ENCODE results near the gene HM13.
A peak's percentile ranks its signal among the peaks of the same experiment; 100 is the strongest.

The HM13 gene

DNA sequence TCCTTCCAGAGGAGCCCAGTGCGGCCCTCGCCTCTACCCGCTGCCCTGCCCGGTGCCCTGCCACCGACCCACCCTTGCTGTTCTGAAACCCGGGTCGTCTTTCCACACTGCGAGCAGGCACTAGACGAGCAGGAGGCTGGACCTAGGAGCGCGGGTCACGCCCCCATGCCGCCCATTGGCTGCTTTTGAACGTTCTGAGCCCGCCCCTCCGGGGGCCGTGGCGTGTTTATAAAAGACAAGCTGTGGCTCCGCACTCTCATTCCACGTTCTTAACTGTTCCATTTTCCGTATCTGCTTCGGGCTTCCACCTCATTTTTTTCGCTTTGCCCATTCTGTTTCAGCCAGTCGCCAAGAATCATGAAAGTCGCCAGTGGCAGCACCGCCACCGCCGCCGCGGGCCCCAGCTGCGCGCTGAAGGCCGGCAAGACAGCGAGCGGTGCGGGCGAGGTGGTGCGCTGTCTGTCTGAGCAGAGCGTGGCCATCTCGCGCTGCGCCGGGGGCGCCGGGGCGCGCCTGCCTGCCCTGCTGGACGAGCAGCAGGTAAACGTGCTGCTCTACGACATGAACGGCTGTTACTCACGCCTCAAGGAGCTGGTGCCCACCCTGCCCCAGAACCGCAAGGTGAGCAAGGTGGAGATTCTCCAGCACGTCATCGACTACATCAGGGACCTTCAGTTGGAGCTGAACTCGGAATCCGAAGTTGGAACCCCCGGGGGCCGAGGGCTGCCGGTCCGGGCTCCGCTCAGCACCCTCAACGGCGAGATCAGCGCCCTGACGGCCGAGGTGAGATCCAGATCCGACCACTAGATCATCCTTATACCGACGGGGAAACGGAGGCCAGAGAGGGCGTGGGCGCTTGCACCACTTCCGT lies 91.0 kb downstream of the HM13 start, which contains the start of gene ID1:
Gene ID1, plus strand, starts transcription at position 259 of the 871 bp plus-strand sequence. Its CDS starts 99 bp downstream, at position 358.
- peak; percentile 6; the same call in 1 of the 2 replicates for TF ChIP-seq RAD21 (IDR thresholded peaks at IDR 0.05; ENCODE audit: low read depth)
- TF ChIP-seq TAF1 (IDR thresholded peaks at IDR 0.05; ENCODE audit: low read depth): peak; percentile 85
- no peak for TF ChIP-seq CREB1 (IDR thresholded peaks at IDR 0.05; ENCODE audit: low read depth)
- peak; percentile 52 for TF ChIP-seq EGR1 (IDR thresholded peaks at IDR 0.05)
- TF ChIP-seq TCF12 (IDR thresholded peaks at IDR 0.05; ENCODE audit: low read depth): peak; percentile 58; the same call in 1 of the 2 replicates
- TF ChIP-seq EP300 (IDR thresholded peaks at IDR 0.05; ENCODE audit: borderline replicate concordance): peak; percentile 36; the same call in 1 of the 2 replicates
- TF ChIP-seq NFIC (IDR thresholded peaks at IDR 0.05): peak; percentile 34; the same call in 1 of the 2 replicates
- TF ChIP-seq TEAD4 (IDR thresholded peaks at IDR 0.05): peak; percentile 37; the same call in 1 of the 2 replicates
- no peak for TF ChIP-seq ZBTB7A (IDR thresholded peaks at IDR 0.05; ENCODE audit: low read depth)
- 0 out of 2 replicates have a peak, but pooled peaks have one; percentile 29 for TF ChIP-seq FOXM1 (IDR thresholded peaks at IDR 0.05; ENCODE audit: borderline replicate concordance, low read depth)
- TF ChIP-seq, protein P1, sequence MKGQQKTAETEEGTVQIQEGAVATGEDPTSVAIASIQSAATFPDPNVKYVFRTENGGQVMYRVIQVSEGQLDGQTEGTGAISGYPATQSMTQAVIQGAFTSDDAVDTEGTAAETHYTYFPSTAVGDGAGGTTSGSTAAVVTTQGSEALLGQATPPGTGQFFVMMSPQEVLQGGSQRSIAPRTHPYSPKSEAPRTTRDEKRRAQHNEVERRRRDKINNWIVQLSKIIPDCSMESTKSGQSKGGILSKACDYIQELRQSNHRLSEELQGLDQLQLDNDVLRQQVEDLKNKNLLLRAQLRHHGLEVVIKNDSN (IDR thresholded peaks at IDR 0.05): no peak
- TF ChIP-seq, protein P2, sequence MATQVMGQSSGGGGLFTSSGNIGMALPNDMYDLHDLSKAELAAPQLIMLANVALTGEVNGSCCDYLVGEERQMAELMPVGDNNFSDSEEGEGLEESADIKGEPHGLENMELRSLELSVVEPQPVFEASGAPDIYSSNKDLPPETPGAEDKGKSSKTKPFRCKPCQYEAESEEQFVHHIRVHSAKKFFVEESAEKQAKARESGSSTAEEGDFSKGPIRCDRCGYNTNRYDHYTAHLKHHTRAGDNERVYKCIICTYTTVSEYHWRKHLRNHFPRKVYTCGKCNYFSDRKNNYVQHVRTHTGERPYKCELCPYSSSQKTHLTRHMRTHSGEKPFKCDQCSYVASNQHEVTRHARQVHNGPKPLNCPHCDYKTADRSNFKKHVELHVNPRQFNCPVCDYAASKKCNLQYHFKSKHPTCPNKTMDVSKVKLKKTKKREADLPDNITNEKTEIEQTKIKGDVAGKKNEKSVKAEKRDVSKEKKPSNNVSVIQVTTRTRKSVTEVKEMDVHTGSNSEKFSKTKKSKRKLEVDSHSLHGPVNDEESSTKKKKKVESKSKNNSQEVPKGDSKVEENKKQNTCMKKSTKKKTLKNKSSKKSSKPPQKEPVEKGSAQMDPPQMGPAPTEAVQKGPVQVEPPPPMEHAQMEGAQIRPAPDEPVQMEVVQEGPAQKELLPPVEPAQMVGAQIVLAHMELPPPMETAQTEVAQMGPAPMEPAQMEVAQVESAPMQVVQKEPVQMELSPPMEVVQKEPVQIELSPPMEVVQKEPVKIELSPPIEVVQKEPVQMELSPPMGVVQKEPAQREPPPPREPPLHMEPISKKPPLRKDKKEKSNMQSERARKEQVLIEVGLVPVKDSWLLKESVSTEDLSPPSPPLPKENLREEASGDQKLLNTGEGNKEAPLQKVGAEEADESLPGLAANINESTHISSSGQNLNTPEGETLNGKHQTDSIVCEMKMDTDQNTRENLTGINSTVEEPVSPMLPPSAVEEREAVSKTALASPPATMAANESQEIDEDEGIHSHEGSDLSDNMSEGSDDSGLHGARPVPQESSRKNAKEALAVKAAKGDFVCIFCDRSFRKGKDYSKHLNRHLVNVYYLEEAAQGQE (IDR thresholded peaks at IDR 0.05; ENCODE audit: low read depth): no peak
- peak; percentile 31; the same call in 1 of the 2 replicates for TF ChIP-seq CEBPB (IDR thresholded peaks at IDR 0.05)
- TF ChIP-seq, protein P3, sequence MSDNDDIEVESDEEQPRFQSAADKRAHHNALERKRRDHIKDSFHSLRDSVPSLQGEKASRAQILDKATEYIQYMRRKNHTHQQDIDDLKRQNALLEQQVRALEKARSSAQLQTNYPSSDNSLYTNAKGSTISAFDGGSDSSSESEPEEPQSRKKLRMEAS (IDR thresholded peaks at IDR 0.05): peak; percentile 43
- TF ChIP-seq YY1 (IDR thresholded peaks at IDR 0.05; ENCODE audit: low read depth): peak; percentile 25; the same call in 1 of the 2 replicates

DNA sequence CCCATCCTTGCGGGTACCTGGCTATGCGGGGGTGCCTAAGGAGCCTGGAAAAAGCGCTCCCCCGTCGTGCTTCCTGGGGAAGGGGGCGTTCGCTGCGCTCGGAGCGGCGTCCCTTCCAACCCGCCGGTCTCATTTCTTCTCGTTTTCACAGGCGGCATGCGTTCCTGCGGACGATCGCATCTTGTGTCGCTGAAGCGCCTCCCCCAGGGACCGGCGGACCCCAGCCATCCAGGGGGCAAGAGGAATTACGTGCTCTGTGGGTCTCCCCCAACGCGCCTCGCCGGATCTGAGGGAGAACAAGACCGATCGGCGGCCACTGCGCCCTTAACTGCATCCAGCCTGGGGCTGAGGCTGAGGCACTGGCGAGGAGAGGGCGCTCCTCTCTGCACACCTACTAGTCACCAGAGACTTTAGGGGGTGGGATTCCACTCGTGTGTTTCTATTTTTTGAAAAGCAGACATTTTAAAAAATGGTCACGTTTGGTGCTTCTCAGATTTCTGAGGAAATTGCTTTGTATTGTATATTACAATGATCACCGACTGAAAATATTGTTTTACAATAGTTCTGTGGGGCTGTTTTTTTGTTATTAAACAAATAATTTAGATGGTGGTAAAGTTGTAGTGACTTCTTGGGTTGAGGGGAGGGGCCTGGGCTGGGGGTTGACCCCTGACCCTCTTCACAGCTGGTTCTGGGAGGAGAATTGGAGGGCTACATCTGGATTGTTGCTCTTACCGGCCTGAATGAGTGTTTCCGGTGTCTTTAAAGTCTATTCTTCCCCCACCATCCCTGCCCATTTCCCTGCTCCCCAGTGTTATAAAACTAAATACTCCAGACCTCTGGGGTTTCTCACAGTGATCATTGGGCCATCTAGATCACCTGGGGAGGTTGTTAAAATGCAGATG lies 91.9 kb downstream of the HM13 start:
- TF ChIP-seq ZBTB7A (IDR thresholded peaks at IDR 0.05; ENCODE audit: low read depth) (no peak; the same call in 1 of the 2 replicates), EP300 (IDR thresholded peaks at IDR 0.05; ENCODE audit: borderline replicate concordance) (no peak), TCF12 (IDR thresholded peaks at IDR 0.05; ENCODE audit: low read depth) (no peak), RAD21 (IDR thresholded peaks at IDR 0.05; ENCODE audit: low read depth) (no peak), NFIC (IDR thresholded peaks at IDR 0.05) (0 out of 2 replicates have a peak, but pooled peaks have one; percentile 9), EGR1 (IDR thresholded peaks at IDR 0.05) (no peak)
- TF ChIP-seq, protein P2 (IDR thresholded peaks at IDR 0.05; ENCODE audit: low read depth): 0 out of 2 replicates have a peak, but pooled peaks have one; percentile 10

DNA sequence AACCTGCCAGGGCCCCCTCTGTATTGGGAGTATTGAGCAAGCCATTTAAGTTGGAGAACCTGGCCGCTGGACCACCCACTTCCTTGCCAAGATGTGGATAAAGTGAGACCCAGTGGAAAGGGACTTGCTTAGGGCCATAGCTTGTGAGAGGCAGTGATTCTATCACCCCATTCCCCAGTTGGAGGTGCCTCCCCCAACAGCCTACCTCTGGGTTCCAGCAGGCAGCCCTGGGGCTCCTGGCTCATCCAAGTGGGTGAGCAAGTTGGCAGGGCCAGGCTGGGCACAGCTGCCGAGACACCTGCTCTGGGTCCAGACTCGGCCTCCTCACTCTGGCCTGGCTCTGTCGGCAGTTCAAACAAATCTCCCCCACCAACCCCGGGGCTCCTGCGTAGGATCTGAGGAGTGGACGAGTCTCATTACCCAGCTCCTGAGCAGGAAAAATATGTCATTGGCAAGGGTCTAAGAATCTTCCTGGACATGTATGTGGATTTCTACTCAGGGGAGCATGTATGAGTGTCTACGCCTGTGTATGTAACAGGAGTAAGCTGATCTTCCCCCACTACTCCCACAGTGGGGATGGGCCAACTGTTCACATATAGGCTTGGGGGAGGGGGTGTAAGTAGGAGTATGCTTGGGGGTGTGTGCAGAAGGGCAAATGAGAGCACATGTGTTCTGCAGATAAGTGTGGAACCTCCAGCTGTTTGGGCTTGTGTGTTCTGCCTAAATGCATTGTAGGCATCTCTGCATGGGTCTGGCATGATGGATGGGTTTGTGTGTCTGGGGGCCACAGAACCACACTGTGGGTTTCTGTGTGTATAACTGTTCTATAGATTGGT lies 92.8 kb downstream of the HM13 start:
- TF ChIP-seq ZBTB7A (IDR thresholded peaks at IDR 0.05; ENCODE audit: low read depth) (peak; percentile 18), EP300 (IDR thresholded peaks at IDR 0.05; ENCODE audit: borderline replicate concordance) (peak; percentile 29), TEAD4 (IDR thresholded peaks at IDR 0.05) (peak; percentile 59), CEBPB (IDR thresholded peaks at IDR 0.05) (peak; percentile 40), CREB1 (IDR thresholded peaks at IDR 0.05; ENCODE audit: low read depth) (no peak), NFIC (IDR thresholded peaks at IDR 0.05) (no peak), EGR1 (IDR thresholded peaks at IDR 0.05) (peak; percentile 53), FOXM1 (IDR thresholded peaks at IDR 0.05; ENCODE audit: borderline replicate concordance, low read depth) (no peak), YY1 (IDR thresholded peaks at IDR 0.05; ENCODE audit: low read depth) (peak; percentile 9; the same call in 1 of the 2 replicates), TCF12 (IDR thresholded peaks at IDR 0.05; ENCODE audit: low read depth) (peak; percentile 42)
- TF ChIP-seq, protein P3 (IDR thresholded peaks at IDR 0.05): peak; percentile 64
- TF ChIP-seq, protein P1 (IDR thresholded peaks at IDR 0.05): 0 out of 2 replicates have a peak, but pooled peaks have one; percentile 44

Data from Ishikawa (cell line).